ENCODE data around the gene C1QTNF2. TPM values are rescaled to one million over a fixed set of nuclear protein-coding genes. Genes with fewer than 3 reads are reported as not detected.
A peak's percentile ranks its signal among the peaks of the same experiment; 100 is the strongest.

C1QTNF2 gene
- polyA plus RNA-seq, 1 donor (not counting 4 experiments of a cell fraction or from before 2014, with no cell fraction given): 0.07 TPM

- Histone ChIP-seq H3K27me3 (ENCODE audit: control insufficient read depth, extremely low read depth, insufficient read depth, low read length) (no peaks in the 10 kb centered on the region), H4K20me1 (ENCODE audit: control insufficient read depth, extremely low read depth, insufficient read depth, low read length) (no peaks in the 10 kb centered on the region), H3K36me3 (ENCODE audit: control insufficient read depth in 2 of 2, extremely low read depth in 1 of 2, insufficient read depth in 2 of 2, low read length in 2 of 2) (no peaks in the 10 kb centered on the region), H2AFZ (ENCODE audit: control insufficient read depth, low read length) (peak overlapping the region; percentile 61), H3K9me1 (ENCODE audit: control insufficient read depth, extremely low read depth, insufficient read depth, low read length) (no peaks in the 10 kb centered on the region), H3K9ac (ENCODE audit: control insufficient read depth, extremely low read depth, insufficient read depth, low read length) (no peak overlapping the region), H3K79me2 (ENCODE audit: control insufficient read depth, insufficient read depth, low read length) (no peaks in the 10 kb centered on the region), H3K27ac (ENCODE audit: control insufficient read depth, insufficient read depth, low read length) (no peak overlapping the region), H3K9me3 (ENCODE audit: control insufficient read depth, low read depth, low read length) (no peaks in the 10 kb centered on the region), H3K4me1 (ENCODE audit: control insufficient read depth, extremely low read depth, insufficient read depth, low read length) (peaks cover 10% of the 10 kb centered on the region), H3K4me3 (ENCODE audit: control insufficient read depth in 2 of 3, extremely low read depth in 1 of 3, insufficient read depth in 2 of 3, low read depth in 1 of 3, low read length in 3 of 3) (peak overlapping the region in 1 of 3 experiments; percentile 14), H3K4me2 (ENCODE audit: control insufficient read depth, extremely low read depth, insufficient read depth, low read depth, low read length) (peak overlapping the region; percentile 65)
- dilution Hi-C loops (cut with MboI; ENCODE audit: extremely low pct_ligation_motif_present, low sequenced_read_pairs): no loop called here
- TF ChIP-seq EZH2 (IDR thresholded peaks at IDR 0.05; ENCODE audit: low read length): no peak
- TF ChIP-seq, protein P1, sequence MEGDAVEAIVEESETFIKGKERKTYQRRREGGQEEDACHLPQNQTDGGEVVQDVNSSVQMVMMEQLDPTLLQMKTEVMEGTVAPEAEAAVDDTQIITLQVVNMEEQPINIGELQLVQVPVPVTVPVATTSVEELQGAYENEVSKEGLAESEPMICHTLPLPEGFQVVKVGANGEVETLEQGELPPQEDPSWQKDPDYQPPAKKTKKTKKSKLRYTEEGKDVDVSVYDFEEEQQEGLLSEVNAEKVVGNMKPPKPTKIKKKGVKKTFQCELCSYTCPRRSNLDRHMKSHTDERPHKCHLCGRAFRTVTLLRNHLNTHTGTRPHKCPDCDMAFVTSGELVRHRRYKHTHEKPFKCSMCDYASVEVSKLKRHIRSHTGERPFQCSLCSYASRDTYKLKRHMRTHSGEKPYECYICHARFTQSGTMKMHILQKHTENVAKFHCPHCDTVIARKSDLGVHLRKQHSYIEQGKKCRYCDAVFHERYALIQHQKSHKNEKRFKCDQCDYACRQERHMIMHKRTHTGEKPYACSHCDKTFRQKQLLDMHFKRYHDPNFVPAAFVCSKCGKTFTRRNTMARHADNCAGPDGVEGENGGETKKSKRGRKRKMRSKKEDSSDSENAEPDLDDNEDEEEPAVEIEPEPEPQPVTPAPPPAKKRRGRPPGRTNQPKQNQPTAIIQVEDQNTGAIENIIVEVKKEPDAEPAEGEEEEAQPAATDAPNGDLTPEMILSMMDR (optimal IDR thresholded peaks at IDR 0.05 in 1 of 3, IDR thresholded peaks at IDR 0.05 in 1 of 3, conservative IDR thresholded peaks at IDR 0.05 in 1 of 3; ENCODE audit: extremely low read depth in 1 of 3, insufficient read depth in 2 of 3, low read length in 3 of 3): no peak
- DNase-seq (ENCODE audit: low read depth, low spot score) (no peak), FAIRE-seq (no peak)
Observed at GRCh38 chr5:160359816-160360215, 10.6 kb downstream of the C1QTNF2 start.

DNA sequence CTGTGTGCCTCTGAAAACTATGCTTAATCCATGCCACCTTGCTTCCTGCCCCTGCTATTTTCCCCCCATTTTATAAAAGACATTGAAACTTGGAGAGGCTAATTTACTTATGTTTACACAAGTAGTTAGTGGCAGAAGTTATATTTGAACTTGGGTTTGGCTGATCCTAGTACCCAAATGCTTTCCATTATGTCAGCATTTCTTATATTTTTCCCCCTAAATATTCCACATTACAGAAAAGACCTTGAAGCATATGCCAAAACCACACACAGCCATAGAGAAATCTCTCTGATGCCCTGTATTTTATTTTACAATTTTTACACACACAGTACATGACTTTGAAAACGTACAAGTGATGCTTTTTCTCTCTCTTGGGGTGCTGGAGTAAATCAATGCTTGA lies 11.2 kb downstream of the C1QTNF2 start:
- H3K9me3 ChIP-seq (ENCODE audit: control insufficient read depth, low read depth, low read length): no peaks in the 10 kb centered on the region
- FAIRE-seq: no peak

More for the DNA sequence above, 11.2 kb downstream of the C1QTNF2 start:
- Histone ChIP-seq H3K36me3 (ENCODE audit: control insufficient read depth in 2 of 2, extremely low read depth in 1 of 2, insufficient read depth in 2 of 2, low read length in 2 of 2) (no peaks in the 10 kb centered on the region), H3K9me1 (ENCODE audit: control insufficient read depth, extremely low read depth, insufficient read depth, low read length) (no peaks in the 10 kb centered on the region), H3K27ac (ENCODE audit: control insufficient read depth, insufficient read depth, low read length) (no peak overlapping the region), H3K27me3 (ENCODE audit: control insufficient read depth, extremely low read depth, insufficient read depth, low read length) (no peaks in the 10 kb centered on the region), H3K4me2 (ENCODE audit: control insufficient read depth, extremely low read depth, insufficient read depth, low read depth, low read length) (no peak overlapping the region), H3K4me3 (ENCODE audit: control insufficient read depth in 2 of 3, extremely low read depth in 1 of 3, insufficient read depth in 2 of 3, low read depth in 1 of 3, low read length in 3 of 3) (no peak overlapping the region), H4K20me1 (ENCODE audit: control insufficient read depth, extremely low read depth, insufficient read depth, low read length) (no peaks in the 10 kb centered on the region), H3K4me1 (ENCODE audit: control insufficient read depth, extremely low read depth, insufficient read depth, low read length) (peaks cover 10% of the 10 kb centered on the region), H2AFZ (ENCODE audit: control insufficient read depth, low read length) (no peak overlapping the region), H3K79me2 (ENCODE audit: control insufficient read depth, insufficient read depth, low read length) (no peaks in the 10 kb centered on the region), H3K9ac (ENCODE audit: control insufficient read depth, extremely low read depth, insufficient read depth, low read length) (no peak overlapping the region)
- no peak for TF ChIP-seq EZH2 (IDR thresholded peaks at IDR 0.05; ENCODE audit: low read length)
- TF ChIP-seq, protein P1 (optimal IDR thresholded peaks at IDR 0.05 in 1 of 3, IDR thresholded peaks at IDR 0.05 in 1 of 3, conservative IDR thresholded peaks at IDR 0.05 in 1 of 3; ENCODE audit: extremely low read depth in 1 of 3, insufficient read depth in 2 of 3, low read length in 3 of 3): no peak
- dilution Hi-C loops (cut with MboI; ENCODE audit: extremely low pct_ligation_motif_present, low sequenced_read_pairs): no loop called here
- DNase-seq (ENCODE audit: low read depth, low spot score): no peak
